Activated CD8-positive, alpha-beta T cell treated with anti-CD3 and anti-CD28 coated beads, Interleukin-2, amount 10 ng/mL, durations not matched to agents 7 days and 5 days (primary cell): ENCODE measurements around the gene CALHM6. TPM values are rescaled to one million over a fixed set of nuclear protein-coding genes. Genes with fewer than 3 reads are reported as not detected.
A peak's percentile ranks its signal among the peaks of the same experiment; 100 is the strongest.

Experiments
- ATAC-seq: fragments of 150-1000 bp; cut with Tn5 transposase; one replicate; pipeline ENCODE4 v1.10.0; 2021; ENCODE audit warnings: moderate library complexity
- CTCF ChIA-PET: fragments of 350-600 bp; sonication (Branson Sonifier 250); formaldehyde crosslinking; loops from one replicate; lab custom pipeline; 2021; ENCODE audit warnings: antibody characterized with exemption; lab: Charles Lee
- POLR2A ChIA-PET: fragments of 350-600 bp; sonication (Branson Sonifier 250); formaldehyde crosslinking; loops from one replicate; lab custom pipeline; 2021; ENCODE audit warnings: antibody characterized with exemption; lab: Charles Lee
- DNase-seq: peaks from one replicate; pipeline ENCODE4 v3.0.0-alpha.2; 2020
- H3K27ac Mint-ChIP-seq: one replicate; pipeline ENCODE4 v1.8.0; 2021; ENCODE audit warnings: mild to moderate bottlenecking, mixed read lengths
- H3K27me3 Mint-ChIP-seq: one replicate; pipeline ENCODE4 v1.8.0; 2021; ENCODE audit warnings: low read depth, mixed read lengths
- H3K36me3 Mint-ChIP-seq: one replicate; pipeline ENCODE4 v1.8.0; 2021; ENCODE audit warnings: low read depth, mixed read lengths
- H3K4me1 Mint-ChIP-seq: one replicate; pipeline ENCODE4 v1.8.0; 2021; ENCODE audit warnings: low read depth, mixed read lengths
- H3K4me3 Mint-ChIP-seq: one replicate; pipeline ENCODE4 v1.8.0; 2021; ENCODE audit warnings: mild to moderate bottlenecking, mixed read lengths
- H3K9me3 Mint-ChIP-seq: one replicate; pipeline ENCODE4 v1.8.0; 2022; ENCODE audit warnings: mixed read lengths; ENCODE audit not compliant: insufficient read depth
- total RNA-seq, 2 experiments: library from RNA; stranded (reverse); gene quantifications; one replicate each; pipeline ENCODE4 v1.2.3, GENCODE V29; 2021

Gene CALHM6
- total RNA-seq, result 10 to 100 TPM; 19.3 to 20.6 TPM

GRCh38 chr6:116461331-116461931 lies at the start of gene CALHM6:
Gene CALHM6, plus strand, starts transcription at chr6:116461375. Its CDS starts 555 bp downstream, at chr6:116461930.
- ChIA-PET CTCF (interaction anchor here (0.8 to 0.9 kb wide), 2 partner anchors 74 to 173 kb away, joined by 3 read pairs; no protein-coding TSS in a partner anchor), POLR2A (no interaction called here)
- Mint-ChIP-seq H3K4me1 (peaks cover 61% of the 10 kb centered on the region), H3K4me3 (peak within 1 kb of the TSS; percentile 72), H3K27ac (peak within 1 kb of the TSS; percentile 77), H3K27me3 (peaks cover 16% of the 10 kb centered on the region), H3K36me3 (peaks cover 20% of the 10 kb centered on the region), H3K9me3 (peaks cover 4% of the 10 kb centered on the region)
- peak; percentile 25 for ATAC-seq
- DNase-seq, result no peak

- no peak overlapping the region for H3K27ac Mint-ChIP-seq
- DNase-seq (no peak), ATAC-seq (no peak)
- POLR2A ChIA-PET, result no interaction called here
- H3K36me3 Mint-ChIP-seq, result no peaks in the 10 kb centered on the region
- no peaks in the 10 kb centered on the region for H3K4me1 Mint-ChIP-seq
- no peaks in the 10 kb centered on the region for H3K9me3 Mint-ChIP-seq
- CTCF ChIA-PET, result interaction anchor here (1.3 kb wide), 1 partner anchor 11 kb away, joined by 3 read pairs; no protein-coding TSS in a partner anchor
- peaks cover 5% of the 10 kb centered on the region for H3K27me3 Mint-ChIP-seq
- H3K4me3 Mint-ChIP-seq, result no peak overlapping the region
Observed at GRCh38 chr6:116412270-116412669, 48.9 kb upstream of the CALHM6 start.

- ChIA-PET POLR2A (no interaction called here), CTCF (interaction anchor here (0.6 kb wide), 1 partner anchor 83 kb away, joined by 3 read pairs; no protein-coding TSS in a partner anchor)
- DNase-seq (no peak), ATAC-seq (no peak)
- no peaks in the 10 kb centered on the region for H3K4me1 Mint-ChIP-seq
- H3K9me3 Mint-ChIP-seq, result no peaks in the 10 kb centered on the region
- H3K36me3 Mint-ChIP-seq, result no peaks in the 10 kb centered on the region
- no peak overlapping the region for H3K4me3 Mint-ChIP-seq
- peaks cover 5% of the 10 kb centered on the region for H3K27me3 Mint-ChIP-seq
- H3K27ac Mint-ChIP-seq, result no peak overlapping the region
Observed at GRCh38 chr6:116413357-116413756, 47.8 kb upstream of the CALHM6 start.

- H3K27ac Mint-ChIP-seq, result no peak overlapping the region
- peaks cover 5% of the 10 kb centered on the region for H3K27me3 Mint-ChIP-seq
- ChIA-PET POLR2A (no interaction called here), CTCF (interaction anchor here (1.3 kb wide), 1 partner anchor 24 kb away, joined by 3 read pairs; no protein-coding TSS in a partner anchor)
- no peak overlapping the region for H3K4me3 Mint-ChIP-seq
- no peaks in the 10 kb centered on the region for H3K9me3 Mint-ChIP-seq
- DNase-seq (no peak), ATAC-seq (no peak)
- no peaks in the 10 kb centered on the region for H3K4me1 Mint-ChIP-seq
- H3K36me3 Mint-ChIP-seq, result no peaks in the 10 kb centered on the region
Observed at GRCh38 chr6:116417661-116418060, 43.5 kb upstream of the CALHM6 start.

GRCh38 chr6:116419069-116419786 lies 41.9 kb upstream of the CALHM6 start:
- POLR2A ChIA-PET, result no interaction called here

GRCh38 chr6:116420341-116420740 lies 40.8 kb upstream of the CALHM6 start:
- ChIA-PET CTCF (interaction anchor here (1.0 kb wide), 3 partner anchors 17 to 24 kb away, joined by 3 to 4 read pairs (median 3); no protein-coding TSS in a partner anchor), POLR2A (no interaction called here)
- Mint-ChIP-seq H3K27me3 (peaks cover 5% of the 10 kb centered on the region), H3K36me3 (no peaks in the 10 kb centered on the region), H3K4me1 (no peaks in the 10 kb centered on the region), H3K4me3 (no peak overlapping the region), H3K27ac (no peak overlapping the region), H3K9me3 (no peaks in the 10 kb centered on the region)
- ATAC-seq (no peak), DNase-seq (no peak)

More at GRCh38 chr6:116419069-116419786, 41.9 kb upstream of the CALHM6 start:
- Mint-ChIP-seq H3K9me3 (no peaks in the 10 kb centered on the region), H3K36me3 (no peaks in the 10 kb centered on the region), H3K27ac (no peak overlapping the region), H3K4me1 (no peaks in the 10 kb centered on the region), H3K27me3 (peaks cover 5% of the 10 kb centered on the region), H3K4me3 (no peak overlapping the region)
- ATAC-seq, result no peak
- CTCF ChIA-PET, result interaction anchor here (1.0 kb wide), 2 partner anchors 25 to 113 kb away, joined by 3 to 4 read pairs; no protein-coding TSS in a partner anchor
- no peak for DNase-seq

- ChIA-PET CTCF (interaction anchor here (1.0 kb wide), 1 partner anchor 11 kb away, joined by 3 read pairs; no protein-coding TSS in a partner anchor), POLR2A (no interaction called here)
- ATAC-seq, result no peak
- no peak for DNase-seq
- Mint-ChIP-seq H3K9me3 (no peaks in the 10 kb centered on the region), H3K36me3 (no peaks in the 10 kb centered on the region), H3K27me3 (no peaks in the 10 kb centered on the region), H3K27ac (no peak overlapping the region), H3K4me3 (no peak overlapping the region), H3K4me1 (no peaks in the 10 kb centered on the region)
Observed at GRCh38 chr6:116422238-116422637, 38.9 kb upstream of the CALHM6 start.

- Mint-ChIP-seq H3K27me3 (no peaks in the 10 kb centered on the region), H3K27ac (no peak overlapping the region), H3K9me3 (no peaks in the 10 kb centered on the region), H3K36me3 (no peaks in the 10 kb centered on the region), H3K4me3 (no peak overlapping the region), H3K4me1 (no peaks in the 10 kb centered on the region)
- ATAC-seq, result no peak
- no peak for DNase-seq
- POLR2A ChIA-PET, result no interaction called here
- CTCF ChIA-PET, result interaction anchor here (1.0 kb wide), 1 partner anchor 109 kb away, joined by 4 read pairs; no protein-coding TSS in a partner anchor
Observed at GRCh38 chr6:116424001-116424400, 37.2 kb upstream of the CALHM6 start.

- DNase-seq (no peak), ATAC-seq (no peak)
- Mint-ChIP-seq H3K4me3 (no peak overlapping the region), H3K36me3 (no peaks in the 10 kb centered on the region), H3K27me3 (no peaks in the 10 kb centered on the region), H3K9me3 (no peaks in the 10 kb centered on the region), H3K4me1 (no peaks in the 10 kb centered on the region), H3K27ac (no peak overlapping the region)
- CTCF ChIA-PET, result interaction anchor here (1.5 kb wide), 1 partner anchor 37 kb away, joined by 4 read pairs; no protein-coding TSS in a partner anchor
- POLR2A ChIA-PET, result no interaction called here
Observed at GRCh38 chr6:116426551-116426950, 34.6 kb upstream of the CALHM6 start.

GRCh38 chr6:116429111-116429510 lies 32.1 kb upstream of the CALHM6 start:
- Mint-ChIP-seq H3K4me3 (no peak overlapping the region), H3K27ac (no peak overlapping the region), H3K9me3 (no peaks in the 10 kb centered on the region), H3K4me1 (no peaks in the 10 kb centered on the region), H3K27me3 (no peaks in the 10 kb centered on the region), H3K36me3 (no peaks in the 10 kb centered on the region)
- CTCF ChIA-PET, result no interaction called here
- POLR2A ChIA-PET, result no interaction called here
- no peak for DNase-seq
- ATAC-seq, result no peak

GRCh38 chr6:116430860-116431259 lies 30.3 kb upstream of the CALHM6 start:
- ChIA-PET POLR2A (no interaction called here), CTCF (no interaction called here)
- no peak overlapping the region for H3K4me3 Mint-ChIP-seq
- no peaks in the 10 kb centered on the region for H3K36me3 Mint-ChIP-seq
- H3K27ac Mint-ChIP-seq, result no peak overlapping the region
- DNase-seq (no peak), ATAC-seq (no peak)
- no peaks in the 10 kb centered on the region for H3K9me3 Mint-ChIP-seq
- H3K27me3 Mint-ChIP-seq, result no peaks in the 10 kb centered on the region
- H3K4me1 Mint-ChIP-seq, result no peaks in the 10 kb centered on the region
